IMR-90 (cell line): ENCODE measurements around the gene RTN3. TPM values are rescaled to one million over a fixed set of nuclear protein-coding genes. Genes with fewer than 3 reads are reported as not detected.

Source experiments
- ATAC-seq: fragments of 200-7000 bp; cut with Tn5 transposase; 2 replicates; pipeline ENCODE4 v1.9.1; 2020; ENCODE audit warnings: low read depth, mild to moderate bottlenecking, moderate library complexity
- BruUV-seq: library from RNA; stranded (reverse); fragments of 400-500 nt; replicated peaks from 2 replicates; lab custom pipeline; 2021; lab: Mats Ljungman, UMichigan
- CTCF ChIA-PET: fragments of 300-600 bp; formaldehyde crosslinking; extraction: SDS; loops from one replicate; lab custom pipeline; 2021; ENCODE audit warnings: antibody characterized with exemption; lab: Yijun Ruan, JAX
- POLR2A ChIA-PET: fragments of 300-600 bp; sonication (Branson Sonifier 250); formaldehyde crosslinking; loops from one replicate; lab custom pipeline; 2022; ENCODE audit warnings: antibody characterized with exemption; ENCODE audit not compliant: unreplicated experiment; lab: Charles Lee
- DNase-seq: peaks from one replicate; pipeline ENCODE4 v3.0.0; 2013
- H2AFZ ChIP-seq: replicated peaks from 2 replicates; pipeline ENCODE3; 2013; ENCODE audit warnings: low read length, mild to moderate bottlenecking; ENCODE audit not compliant: poor library complexity
- H2AK5ac ChIP-seq: 2 replicates; pipeline ENCODE4 v1.6.1; 2013; ENCODE audit warnings: low read depth, low read length, inconsistent platforms
- H2AK9ac ChIP-seq: replicated peaks from 2 replicates; pipeline ENCODE3; 2013; ENCODE audit warnings: mild to moderate bottlenecking, low read depth, low read length, moderate library complexity; ENCODE audit not compliant: poor library complexity
- H2BK120ac ChIP-seq: 2 replicates; pipeline ENCODE4 v1.6.1; 2013; ENCODE audit warnings: low read depth, low read length, inconsistent platforms
- H2BK15ac ChIP-seq: 3 replicates; pipeline ENCODE4 v1.6.1; 2013; ENCODE audit warnings: low read depth, low read length, inconsistent platforms
- H2BK20ac ChIP-seq: 2 replicates; pipeline ENCODE4 v1.6.1; 2013; ENCODE audit warnings: low read depth, mild to moderate bottlenecking, inconsistent platforms, low read length, moderate library complexity
- H2BK5ac ChIP-seq: 2 replicates; pipeline ENCODE4 v1.6.1; 2013; ENCODE audit warnings: mild to moderate bottlenecking, low read depth, low read length, inconsistent platforms; ENCODE audit not compliant: poor library complexity, severe bottlenecking
- H3K14ac ChIP-seq: replicated peaks from 2 replicates; pipeline ENCODE4 v1.6.1; 2013; ENCODE audit warnings: low read depth, low read length, inconsistent platforms
- H3K18ac ChIP-seq: 2 replicates; pipeline ENCODE4 v1.6.1; 2013; ENCODE audit warnings: low read depth, low read length, control low read depth
- H3K23ac ChIP-seq: 2 replicates; pipeline ENCODE4 v1.6.1; 2013; ENCODE audit warnings: low read depth, low read length, inconsistent platforms
- H3K27ac ChIP-seq: 2 replicates; pipeline ENCODE4 v1.5.1; 2013; ENCODE audit warnings: mild to moderate bottlenecking, control low read depth, low read length; ENCODE audit not compliant: insufficient read depth
- H3K27me3 ChIP-seq: 2 replicates; pipeline ENCODE4 v1.6.1; 2013; ENCODE audit warnings: low read length; ENCODE audit not compliant: control insufficient read depth, insufficient read depth
- H3K36me3 ChIP-seq: 2 replicates; pipeline ENCODE4 v1.6.1; 2013; ENCODE audit warnings: low read length, mixed read lengths; ENCODE audit not compliant: control insufficient read depth, insufficient read depth
- H3K4ac ChIP-seq: 2 replicates; pipeline ENCODE4 v1.6.1; 2013; ENCODE audit warnings: low read depth, low read length, inconsistent platforms
- H3K4me1 ChIP-seq: 2 replicates; pipeline ENCODE4 v1.6.1; 2013; ENCODE audit warnings: low read length, mixed read lengths; ENCODE audit not compliant: control insufficient read depth, insufficient read depth
- H3K4me2 ChIP-seq: 2 replicates; pipeline ENCODE4 v1.6.1; 2013; ENCODE audit warnings: low read depth, mild to moderate bottlenecking, control low read depth, low read length, moderate library complexity
- H3K4me3 ChIP-seq: 2 replicates; pipeline ENCODE4 v1.5.1; 2013; ENCODE audit warnings: low read depth, mild to moderate bottlenecking, control low read depth, low read length, moderate library complexity; ENCODE audit not compliant: insufficient read depth
- H3K56ac ChIP-seq: 2 replicates; pipeline ENCODE4 v1.6.1; 2013; ENCODE audit warnings: low read length, inconsistent platforms; ENCODE audit not compliant: insufficient read depth; ENCODE audit errors: extremely low read depth
- H3K79me1 ChIP-seq, 2 experiments: 2 replicates each; pipeline ENCODE4 v1.6.1; 2013; ENCODE audit warnings: low read length in 2 of 2, inconsistent platforms in 1 of 2, low read depth in 1 of 2
- H3K9ac ChIP-seq: 2 replicates; pipeline ENCODE4 v1.6.1; 2013; ENCODE audit warnings: low read depth, low read length, control low read depth
- H3K9me1 ChIP-seq: 2 replicates; pipeline ENCODE4 v1.6.1; 2013; ENCODE audit warnings: low read length, inconsistent platforms; ENCODE audit not compliant: insufficient read depth
- H3K9me3 ChIP-seq: 2 replicates; pipeline ENCODE4 v1.6.1; 2013; ENCODE audit warnings: low read length; ENCODE audit not compliant: control insufficient read depth, insufficient read depth
- H4K20me1 ChIP-seq: 2 replicates; pipeline ENCODE4 v1.6.1; 2013; ENCODE audit warnings: low read length, inconsistent platforms; ENCODE audit not compliant: insufficient read depth
- H4K5ac ChIP-seq: 2 replicates; pipeline ENCODE4 v1.6.1; 2013; ENCODE audit warnings: mild to moderate bottlenecking, low read depth, low read length, control low read depth
- H4K8ac ChIP-seq, 2 experiments: 2 replicates each; pipeline ENCODE4 v1.6.1; 2013; ENCODE audit warnings: low read depth in 2 of 2, low read length in 2 of 2, control low read depth in 1 of 2, inconsistent platforms in 1 of 2
- H4K91ac ChIP-seq: 2 replicates; pipeline ENCODE4 v1.6.1; 2013; ENCODE audit warnings: low read depth, low read length, inconsistent platforms; ENCODE audit not compliant: insufficient read depth
- BHLHE40 ChIP-seq: fragments of 150-350 bp; IDR thresholded peaks from 2 replicates; pipeline ENCODE4 v1.6.1; 2016; ENCODE audit warnings: mild to moderate bottlenecking, low read depth, low read length
- CEBPB ChIP-seq: IDR thresholded peaks from 2 replicates; pipeline ENCODE4 v1.6.1; 2012; ENCODE audit warnings: low read depth, low read length, improper control_type of control experiment
- FOS ChIP-seq: fragments of 150-350 bp; IDR thresholded peaks from 2 replicates; pipeline ENCODE4 v1.6.1; 2016; ENCODE audit warnings: low read depth, low read length
- MAZ ChIP-seq: IDR thresholded peaks from 2 replicates; pipeline ENCODE4 v1.6.1; 2012; ENCODE audit warnings: low read depth, mild to moderate bottlenecking, low read length, improper control_type of control experiment, moderate library complexity, borderline replicate concordance
- RCOR1 ChIP-seq: IDR thresholded peaks from 2 replicates; pipeline ENCODE4 v1.6.1; 2012; ENCODE audit warnings: mild to moderate bottlenecking, low read length, improper control_type of control experiment; ENCODE audit not compliant: insufficient replicate concordance
- SMC3 ChIP-seq: fragments of 150-350 bp; IDR thresholded peaks from 2 replicates; pipeline ENCODE4 v1.6.1; 2016; ENCODE audit warnings: low read depth, mild to moderate bottlenecking, antibody characterized with exemption, low read length, moderate library complexity
- WGBS, 2 experiments: methylation state at CpG; one replicate each; pipeline versions ENCODE4 v1.1.5 to v1.1.7; 2013; ENCODE audit warnings: missing lambda C conversion rate in 2 of 2; ENCODE audit not compliant: insufficient read length in 1 of 2; ENCODE audit errors: extremely low coverage in 2 of 2; 5-methylcytosine and 5-hydroxymethylcytosine counted together
- dilution Hi-C: fragments of 300-500 bp; cut with HindIII; formaldehyde crosslinking; loops from one replicate; pipeline ENCODE4 v1.14.3; 2018; ENCODE audit warnings: low sequenced_read_pairs; ENCODE audit not compliant: unreplicated experiment
- in situ Hi-C: fragments of 300-500 bp; cut with MboI; formaldehyde crosslinking; loops from 3 replicates; pipeline ENCODE4 v1.14.3; 2019; ENCODE audit warnings: low sequenced_read_pairs, inconsistent platforms, mixed read lengths
- intact Hi-C: fragments of 100-400 bp; cut with micrococcal nuclease; formaldehyde crosslinking; loops from 2 replicates; pipeline ENCODE4 v1.10.0; 2022
- polyA plus RNA-seq, 3 experiments: library from polyadenylated mRNA; depleted of rRNA; stranded (reverse); fragments of >200 nt; gene quantifications; 2 replicates each; pipeline ENCODE4 v1.2.3, GENCODE V29; 2012; ENCODE audit warnings: low replicate concordance in 1 of 3
- total RNA-seq: library from RNA; depleted of rRNA; stranded (reverse); fragments of >200 nt; gene quantifications from 2 replicates; pipeline ENCODE4 v1.2.3, GENCODE V29; 2012

The RTN3 gene
- total and polyA plus RNA-seq, 2 of the 4 experiments (the other 2 are of a cell fraction): 31.2 to 64.6 TPM

GRCh38 chr11:63666874-63667273, 14.4 kb upstream of the RTN3 start:
- Histone ChIP-seq H4K20me1 (peaks cover 44% of the 10 kb centered on the region), H3K9me1 (peaks cover 20% of the 10 kb centered on the region), H4K8ac (peak overlapping the region in 1 of 2 experiments; percentile 48; a peak in 1 of 4 replicates), H3K9ac (no peak overlapping the region), H4K5ac (no peak overlapping the region), H3K4me1 (peaks cover 27% of the 10 kb centered on the region), H3K79me1 (peaks cover 5 to 44% of the 10 kb centered on the region in 2 experiments; a peak in 3 of 4 replicates), H2BK5ac (peak overlapping the region; percentile 82), H2BK15ac (no peak overlapping the region), H3K4ac (peak overlapping the region; percentile 13; the same call in 1 of the 2 replicates), H3K4me2 (peak overlapping the region; percentile 48; the same call in 1 of the 2 replicates), H3K36me3 (no peaks in the 10 kb centered on the region), H3K27me3 (no peaks in the 10 kb centered on the region), H2AK9ac (no peak overlapping the region), H3K9me3 (no peaks in the 10 kb centered on the region), H2AK5ac (no peak overlapping the region), H2AFZ (no peak overlapping the region), H3K18ac (no peak overlapping the region), H4K91ac (no peak overlapping the region), H3K56ac (peak overlapping the region; percentile 1; the same call in 1 of the 2 replicates), H3K4me3 (no peak overlapping the region), H3K23ac (no peak overlapping the region), H3K27ac (peak overlapping the region; percentile 91; the same call in 1 of the 2 replicates), H3K14ac (no peak overlapping the region), H2BK120ac (peak overlapping the region; percentile 72; the same call in 1 of the 2 replicates), H2BK20ac (no peak overlapping the region)
- intact Hi-C loops (no loop called here), in situ Hi-C loops (loop anchor here (25.0 kb wide), 1 partner anchor 780 kb away; the partner anchor contains the start of gene SLC3A2), dilution Hi-C loops (no loop called here)
- WGBS, 2 experiments: no CpG with 5 or more reads among the region's 4 CpGs
- BruUV-seq: no TSS peak
- ATAC-seq (peak; percentile 21), DNase-seq (peak; percentile 94)
- CTCF ChIA-PET: no interaction called here
- POLR2A ChIA-PET: no interaction called here
- TF ChIP-seq MAZ: no peak
- TF ChIP-seq CEBPB: peak; percentile 95
- no peak for TF ChIP-seq SMC3
- TF ChIP-seq BHLHE40: no peak
- peak; percentile 35; the same call in 1 of the 2 replicates for TF ChIP-seq FOS
- TF ChIP-seq RCOR1: peak; percentile 39
